Measurements from ENCODE around the gene OTOGL.
"Not testable (repeated sequence)": the region's sequence is repeated elsewhere in the genome, so short reads cannot be mapped to it uniquely, and the experiment has no call there.

OTOGL gene

DNA sequence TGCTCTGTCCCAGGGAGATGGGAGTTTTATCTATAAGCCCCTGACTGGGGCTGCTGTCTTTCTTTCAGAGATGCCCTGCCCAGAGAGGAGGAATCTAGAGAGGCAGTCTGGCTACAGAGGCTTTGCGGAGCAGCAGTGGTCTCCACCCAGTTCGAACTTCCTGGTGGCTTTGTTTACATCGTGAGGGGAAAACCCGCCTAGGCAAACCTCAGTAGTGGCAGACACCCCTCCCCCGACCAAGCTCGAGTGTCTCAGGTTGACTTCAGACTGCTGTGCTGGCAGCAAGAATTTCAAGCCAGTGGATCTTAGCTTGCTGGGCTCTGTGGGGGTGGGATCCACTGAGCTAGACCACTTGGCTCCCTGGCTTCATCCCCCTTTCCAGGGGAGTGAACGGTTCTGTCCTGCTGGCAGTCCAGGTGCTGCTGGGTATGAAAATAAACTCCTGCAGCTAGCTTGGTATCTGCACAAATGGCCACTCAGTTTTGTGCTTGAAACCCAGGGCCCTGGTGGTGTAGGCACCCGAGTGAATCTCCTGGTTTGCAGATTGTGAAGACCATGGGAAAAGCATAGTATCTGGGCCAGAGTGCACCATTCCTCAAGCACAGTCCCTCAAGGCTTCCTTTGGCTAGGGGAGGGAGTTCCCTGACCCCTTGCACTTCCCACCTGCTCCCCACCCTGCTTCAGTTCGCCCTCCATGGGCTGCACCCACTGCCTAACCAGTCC is 15.3 kb upstream of the OTOGL start:
- H3K27me3 ChIP-seq (ENCODE audit: control insufficient read depth in 1 of 2, insufficient read depth in 2 of 2, low read length in 2 of 2); H3K9me3 ChIP-seq (ENCODE audit: control insufficient read depth in 2 of 2, low read length in 2 of 2); H3K9ac ChIP-seq (ENCODE audit: low read length in 2 of 2); H3K4me3 ChIP-seq (ENCODE audit: low read length in 2 of 2); H3K27ac ChIP-seq (ENCODE audit: low read length); H3K4me1 ChIP-seq (ENCODE audit: control insufficient read depth, insufficient read depth, low read length); H3K36me3 ChIP-seq (ENCODE audit: control insufficient read depth in 2 of 2, insufficient read depth in 2 of 2, low read length in 2 of 2): not testable (repeated sequence)

DNA sequence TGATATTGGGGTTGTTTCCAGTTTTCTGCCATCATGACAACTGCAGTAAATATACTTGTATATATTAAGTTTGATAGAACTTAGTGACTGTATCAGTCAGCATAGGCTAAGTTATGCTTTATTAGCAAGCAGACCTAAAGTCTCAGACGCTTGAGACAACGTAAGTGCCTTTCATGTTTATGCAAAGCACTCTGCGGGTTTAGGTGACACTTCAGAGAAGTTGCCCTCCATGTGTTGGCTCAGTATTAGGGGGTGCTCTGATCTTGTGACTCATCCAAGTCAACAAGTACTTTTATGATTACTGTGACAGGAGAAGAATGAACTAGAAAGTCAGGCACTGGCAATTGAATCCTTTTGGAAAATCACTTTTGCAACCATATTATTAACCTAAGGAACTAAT is 13.3 kb upstream of the OTOGL start:
- Histone ChIP-seq H3K36me3 (ENCODE audit: control insufficient read depth in 2 of 2, insufficient read depth in 2 of 2, low read length in 2 of 2) (no peaks in the 10 kb centered on the region), H3K9ac (ENCODE audit: low read length in 2 of 2) (no peak overlapping the region), H3K27me3 (ENCODE audit: control insufficient read depth in 1 of 2, insufficient read depth in 2 of 2, low read length in 2 of 2) (no peaks in the 10 kb centered on the region), H3K9me3 (ENCODE audit: control insufficient read depth in 2 of 2, low read length in 2 of 2) (no peaks in the 10 kb centered on the region), H3K27ac (ENCODE audit: low read length) (no peak overlapping the region), H3K4me1 (ENCODE audit: control insufficient read depth, insufficient read depth, low read length) (no peaks in the 10 kb centered on the region), H3K4me3 (ENCODE audit: low read length in 2 of 2) (no peak overlapping the region)

DNA sequence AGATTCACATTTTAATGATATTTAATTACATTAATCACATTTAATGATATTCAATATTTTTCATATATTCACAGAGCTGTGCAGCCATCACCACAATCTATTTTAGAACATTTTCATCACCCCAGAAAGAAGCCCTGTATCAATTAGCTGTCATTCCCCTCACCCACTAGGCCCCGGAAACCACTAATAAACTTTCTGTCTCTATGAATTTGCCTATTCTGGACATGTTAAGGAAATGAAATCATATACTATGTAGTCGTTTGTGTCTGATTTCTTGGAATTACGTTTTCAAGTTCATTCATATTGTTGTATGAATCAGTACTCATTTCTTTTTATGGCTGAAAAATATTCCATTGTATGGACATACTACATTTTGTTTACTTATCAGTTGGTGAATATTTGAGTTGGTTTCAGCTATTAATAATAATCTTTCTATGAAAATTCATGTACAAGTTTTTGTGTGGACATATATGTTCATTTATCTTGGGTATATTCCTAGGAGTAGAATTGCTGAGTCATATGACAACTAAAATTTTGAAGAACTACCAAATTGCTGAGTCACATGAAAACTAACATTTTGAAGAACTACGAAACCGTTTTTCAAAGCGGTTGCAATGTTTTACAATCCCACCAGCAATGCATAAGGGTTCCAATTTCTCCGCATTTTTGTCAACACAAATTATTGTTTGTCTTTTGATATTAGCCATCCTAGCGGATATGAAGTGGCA is 11.7 kb upstream of the OTOGL start:
- Histone ChIP-seq H3K4me3 (ENCODE audit: low read length in 2 of 2) (no peak overlapping the region), H3K9ac (ENCODE audit: low read length in 2 of 2) (no peak overlapping the region), H3K4me1 (ENCODE audit: control insufficient read depth, insufficient read depth, low read length) (no peaks in the 10 kb centered on the region), H3K27ac (ENCODE audit: low read length) (no peak overlapping the region), H3K27me3 (ENCODE audit: control insufficient read depth in 1 of 2, insufficient read depth in 2 of 2, low read length in 2 of 2) (no peaks in the 10 kb centered on the region), H3K36me3 (ENCODE audit: control insufficient read depth in 2 of 2, insufficient read depth in 2 of 2, low read length in 2 of 2) (no peaks in the 10 kb centered on the region), H3K9me3 (ENCODE audit: control insufficient read depth in 2 of 2, low read length in 2 of 2) (no peaks in the 10 kb centered on the region)

- H3K4me3 ChIP-seq (ENCODE audit: low read length in 2 of 2): peak overlapping the region in 1 of 2 donors; percentile 36
- H3K9me3 ChIP-seq (ENCODE audit: control insufficient read depth in 2 of 2, low read length in 2 of 2): no peaks in the 10 kb centered on the region
- H3K9ac ChIP-seq (ENCODE audit: low read length in 2 of 2): no peak overlapping the region
- no peaks in the 10 kb centered on the region for H3K36me3 ChIP-seq (ENCODE audit: control insufficient read depth in 2 of 2, insufficient read depth in 2 of 2, low read length in 2 of 2)
- H3K27me3 ChIP-seq (ENCODE audit: control insufficient read depth in 1 of 2, insufficient read depth in 2 of 2, low read length in 2 of 2): no peaks in the 10 kb centered on the region
- no peak overlapping the region for H3K27ac ChIP-seq (ENCODE audit: low read length)
- no peaks in the 10 kb centered on the region for H3K4me1 ChIP-seq (ENCODE audit: control insufficient read depth, insufficient read depth, low read length)
Measured at GRCh38 chr12:80100591-80100990, 1.3 kb downstream of the OTOGL start.

GRCh38 chr12:80101126-80101525 is 1.8 kb downstream of the OTOGL start:
- no peak overlapping the region for H3K27ac ChIP-seq (ENCODE audit: low read length)
- H3K9ac ChIP-seq (ENCODE audit: low read length in 2 of 2): no peak overlapping the region
- no peaks in the 10 kb centered on the region for H3K9me3 ChIP-seq (ENCODE audit: control insufficient read depth in 2 of 2, low read length in 2 of 2)
- no peaks in the 10 kb centered on the region for H3K36me3 ChIP-seq (ENCODE audit: control insufficient read depth in 2 of 2, insufficient read depth in 2 of 2, low read length in 2 of 2)
- no peaks in the 10 kb centered on the region for H3K27me3 ChIP-seq (ENCODE audit: control insufficient read depth in 1 of 2, insufficient read depth in 2 of 2, low read length in 2 of 2)
- H3K4me3 ChIP-seq (ENCODE audit: low read length in 2 of 2): peak overlapping the region in 1 of 2 donors; percentile 36
- H3K4me1 ChIP-seq (ENCODE audit: control insufficient read depth, insufficient read depth, low read length): no peaks in the 10 kb centered on the region

DNA sequence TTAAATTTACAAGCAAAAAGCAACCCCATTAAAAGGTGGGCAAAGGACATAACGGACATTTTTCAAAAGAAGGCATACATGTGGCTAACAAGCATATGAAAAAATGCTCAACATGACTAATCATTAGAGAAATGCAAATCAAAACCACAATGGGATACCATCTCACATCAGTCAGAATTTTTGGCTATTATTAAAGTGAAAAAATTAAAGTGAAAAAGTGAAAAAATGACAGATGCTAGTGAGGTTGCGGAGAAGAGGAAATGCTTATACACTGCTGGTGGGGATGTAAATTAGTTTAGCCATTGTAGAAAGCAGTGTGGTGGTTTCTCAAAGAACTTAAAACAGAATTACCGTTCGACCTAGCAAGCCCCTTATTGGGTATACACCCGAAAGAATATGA is 7.9 kb downstream of the OTOGL start:
- no peaks in the 10 kb centered on the region for H3K36me3 ChIP-seq (ENCODE audit: control insufficient read depth in 2 of 2, insufficient read depth in 2 of 2, low read length in 2 of 2)

DNA sequence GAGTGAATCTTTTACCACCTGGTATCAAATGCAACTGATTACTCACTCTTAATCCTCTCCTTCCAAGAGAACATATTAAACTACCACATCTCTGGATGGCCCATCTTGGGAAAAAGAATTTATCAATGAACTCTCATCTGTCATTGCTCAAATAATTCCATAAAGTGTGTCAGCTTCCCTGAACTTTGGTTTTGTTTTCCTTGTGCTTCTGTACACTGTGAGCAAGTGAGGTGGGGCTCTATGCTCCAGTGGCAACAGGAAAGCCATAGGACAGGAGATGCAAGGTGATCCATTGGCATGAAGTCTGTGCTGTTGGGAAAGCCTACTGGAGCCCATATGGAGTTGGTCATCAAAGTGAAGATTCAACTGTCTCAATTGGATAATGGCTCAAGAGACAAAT is 17.4 kb downstream of the OTOGL start:
- no peak overlapping the region for H3K9ac ChIP-seq (ENCODE audit: low read length in 2 of 2)
- H3K27me3 ChIP-seq (ENCODE audit: control insufficient read depth in 1 of 2, insufficient read depth in 2 of 2, low read length in 2 of 2): no peaks in the 10 kb centered on the region
- no peak overlapping the region for H3K4me3 ChIP-seq (ENCODE audit: low read length in 2 of 2)
- no peaks in the 10 kb centered on the region for H3K9me3 ChIP-seq (ENCODE audit: control insufficient read depth in 2 of 2, low read length in 2 of 2)
- peaks cover 2% of the 10 kb centered on the region for H3K4me1 ChIP-seq (ENCODE audit: control insufficient read depth, insufficient read depth, low read length)
- no peaks in the 10 kb centered on the region for H3K36me3 ChIP-seq (ENCODE audit: control insufficient read depth in 2 of 2, insufficient read depth in 2 of 2, low read length in 2 of 2)
- H3K27ac ChIP-seq (ENCODE audit: low read length): no peak overlapping the region

More for the DNA sequence above, 7.9 kb downstream of the OTOGL start:
- Histone ChIP-seq H3K27me3 (ENCODE audit: control insufficient read depth in 1 of 2, insufficient read depth in 2 of 2, low read length in 2 of 2) (no peaks in the 10 kb centered on the region), H3K4me1 (ENCODE audit: control insufficient read depth, insufficient read depth, low read length) (no peaks in the 10 kb centered on the region), H3K4me3 (ENCODE audit: low read length in 2 of 2) (no peak overlapping the region), H3K9me3 (ENCODE audit: control insufficient read depth in 2 of 2, low read length in 2 of 2) (no peaks in the 10 kb centered on the region), H3K9ac (ENCODE audit: low read length in 2 of 2) (no peak overlapping the region), H3K27ac (ENCODE audit: low read length) (no peak overlapping the region)

- H3K9me3 ChIP-seq (ENCODE audit: control insufficient read depth in 2 of 2, low read length in 2 of 2): no peaks in the 10 kb centered on the region
- H3K27me3 ChIP-seq (ENCODE audit: control insufficient read depth in 1 of 2, insufficient read depth in 2 of 2, low read length in 2 of 2): no peaks in the 10 kb centered on the region
- no peaks in the 10 kb centered on the region for H3K36me3 ChIP-seq (ENCODE audit: control insufficient read depth in 2 of 2, insufficient read depth in 2 of 2, low read length in 2 of 2)
- H3K27ac ChIP-seq (ENCODE audit: low read length): no peak overlapping the region
- peaks cover 2% of the 10 kb centered on the region for H3K4me1 ChIP-seq (ENCODE audit: control insufficient read depth, insufficient read depth, low read length)
- no peak overlapping the region for H3K9ac ChIP-seq (ENCODE audit: low read length in 2 of 2)
- H3K4me3 ChIP-seq (ENCODE audit: low read length in 2 of 2): peak overlapping the region in 1 of 2 donors; percentile 3
Measured at GRCh38 chr12:80118565-80119324, 19.4 kb downstream of the OTOGL start.

DNA sequence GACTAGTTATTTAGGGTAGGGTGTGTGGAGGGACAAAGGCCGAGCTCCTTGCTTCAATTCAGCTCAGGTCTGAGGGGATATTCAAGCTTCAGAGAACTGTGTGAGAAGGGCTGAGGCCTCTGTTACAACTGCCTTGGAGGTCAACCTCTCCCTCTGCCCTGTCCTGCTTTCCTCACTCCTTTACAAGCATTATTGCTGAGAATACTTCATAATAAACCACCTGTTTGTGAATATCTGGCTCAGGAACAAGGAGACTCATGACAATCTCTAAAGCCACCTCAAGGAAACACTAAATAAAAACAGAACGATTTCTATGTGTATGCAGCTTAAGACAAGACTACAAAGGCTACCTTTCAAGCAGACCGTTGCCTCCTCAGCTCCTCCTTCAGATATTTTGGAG is 21.7 kb downstream of the OTOGL start:
- H3K4me3 ChIP-seq (ENCODE audit: low read length in 2 of 2): no peak overlapping the region
- H3K36me3 ChIP-seq (ENCODE audit: control insufficient read depth in 2 of 2, insufficient read depth in 2 of 2, low read length in 2 of 2): no peaks in the 10 kb centered on the region
- H3K9ac ChIP-seq (ENCODE audit: low read length in 2 of 2): no peak overlapping the region
- H3K9me3 ChIP-seq (ENCODE audit: control insufficient read depth in 2 of 2, low read length in 2 of 2): no peaks in the 10 kb centered on the region
- H3K4me1 ChIP-seq (ENCODE audit: control insufficient read depth, insufficient read depth, low read length): peaks cover 2% of the 10 kb centered on the region
- peak overlapping the region; percentile 13 for H3K27ac ChIP-seq (ENCODE audit: low read length)
- no peaks in the 10 kb centered on the region for H3K27me3 ChIP-seq (ENCODE audit: control insufficient read depth in 1 of 2, insufficient read depth in 2 of 2, low read length in 2 of 2)

DNA sequence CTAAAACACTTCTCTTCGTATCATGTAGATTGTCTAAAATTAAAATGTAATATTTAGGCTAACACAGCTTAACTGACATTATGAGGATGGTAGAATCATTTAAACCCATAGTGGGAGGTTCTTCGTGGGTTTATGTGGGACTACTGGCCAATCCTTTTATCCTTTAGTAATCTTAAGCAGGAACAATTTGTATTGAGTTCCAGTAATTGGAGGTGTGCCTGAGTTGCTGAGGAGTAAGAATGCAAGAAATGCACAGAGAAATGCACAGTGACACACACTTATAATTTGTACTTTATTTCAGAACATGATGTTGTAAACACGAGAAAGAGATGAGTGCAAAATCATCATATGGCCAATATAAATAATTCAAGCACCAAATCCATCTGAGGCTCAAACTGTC is 22.3 kb downstream of the OTOGL start:
- peaks cover 2% of the 10 kb centered on the region for H3K4me1 ChIP-seq (ENCODE audit: control insufficient read depth, insufficient read depth, low read length)
- no peaks in the 10 kb centered on the region for H3K36me3 ChIP-seq (ENCODE audit: control insufficient read depth in 2 of 2, insufficient read depth in 2 of 2, low read length in 2 of 2)
- H3K27ac ChIP-seq (ENCODE audit: low read length): no peak overlapping the region
- no peak overlapping the region for H3K9ac ChIP-seq (ENCODE audit: low read length in 2 of 2)
- no peak overlapping the region for H3K4me3 ChIP-seq (ENCODE audit: low read length in 2 of 2)
- no peaks in the 10 kb centered on the region for H3K9me3 ChIP-seq (ENCODE audit: control insufficient read depth in 2 of 2, low read length in 2 of 2)
- H3K27me3 ChIP-seq (ENCODE audit: control insufficient read depth in 1 of 2, insufficient read depth in 2 of 2, low read length in 2 of 2): no peaks in the 10 kb centered on the region

Data from stomach smooth muscle (tissue), 2 donors.